Mesothelial cell of epicardium (in vitro differentiated cells): ENCODE measurements around the gene GPATCH1. TPM values are rescaled to one million over a fixed set of nuclear protein-coding genes. Genes with fewer than 3 reads are reported as not detected.
"Not testable (repeated sequence)": the region's sequence is repeated elsewhere in the genome, so short reads cannot be mapped to it uniquely, and the experiment has no call there.

Source experiments
- DNase-seq, 2 experiments: peaks; one replicate each; pipeline ENCODE4 v3.0.0; 2021; ENCODE audit warnings: low spot score in 2 of 2; ENCODE audit not compliant: unreplicated experiment in 2 of 2
- H3K27ac Mint-ChIP-seq: 2 replicates; pipeline ENCODE4 v1.8.0; 2021; ENCODE audit warnings: mixed read lengths
- H3K27me3 Mint-ChIP-seq: 2 replicates; pipeline ENCODE4 v1.8.0; 2021; ENCODE audit warnings: low read depth, mixed read lengths
- H3K36me3 Mint-ChIP-seq: 2 replicates; pipeline ENCODE4 v1.8.0; 2021; ENCODE audit warnings: mixed read lengths
- H3K4me1 Mint-ChIP-seq: 2 replicates; pipeline ENCODE4 v1.8.0; 2021; ENCODE audit warnings: mixed read lengths
- H3K4me3 Mint-ChIP-seq: 2 replicates; pipeline ENCODE4 v1.8.0; 2021; ENCODE audit warnings: mild to moderate bottlenecking, moderate library complexity, mixed read lengths
- H3K9me3 Mint-ChIP-seq: 2 replicates; pipeline ENCODE4 v1.8.0; 2021; ENCODE audit warnings: mixed read lengths
- total RNA-seq: library from RNA; stranded (reverse); gene quantifications from 3 replicates; pipeline ENCODE4 v1.2.1, GENCODE V29; 2021
- TF ChIP-seq, protein P1 (sequence below): fragments of 200-600 bp; sonication (generic); IDR thresholded peaks from one replicate; pipeline ENCODE4 v1.5.0; 2021; ENCODE audit warnings: antibody characterized with exemption; ENCODE audit not compliant: unreplicated experiment

The GPATCH1 gene, protein sequence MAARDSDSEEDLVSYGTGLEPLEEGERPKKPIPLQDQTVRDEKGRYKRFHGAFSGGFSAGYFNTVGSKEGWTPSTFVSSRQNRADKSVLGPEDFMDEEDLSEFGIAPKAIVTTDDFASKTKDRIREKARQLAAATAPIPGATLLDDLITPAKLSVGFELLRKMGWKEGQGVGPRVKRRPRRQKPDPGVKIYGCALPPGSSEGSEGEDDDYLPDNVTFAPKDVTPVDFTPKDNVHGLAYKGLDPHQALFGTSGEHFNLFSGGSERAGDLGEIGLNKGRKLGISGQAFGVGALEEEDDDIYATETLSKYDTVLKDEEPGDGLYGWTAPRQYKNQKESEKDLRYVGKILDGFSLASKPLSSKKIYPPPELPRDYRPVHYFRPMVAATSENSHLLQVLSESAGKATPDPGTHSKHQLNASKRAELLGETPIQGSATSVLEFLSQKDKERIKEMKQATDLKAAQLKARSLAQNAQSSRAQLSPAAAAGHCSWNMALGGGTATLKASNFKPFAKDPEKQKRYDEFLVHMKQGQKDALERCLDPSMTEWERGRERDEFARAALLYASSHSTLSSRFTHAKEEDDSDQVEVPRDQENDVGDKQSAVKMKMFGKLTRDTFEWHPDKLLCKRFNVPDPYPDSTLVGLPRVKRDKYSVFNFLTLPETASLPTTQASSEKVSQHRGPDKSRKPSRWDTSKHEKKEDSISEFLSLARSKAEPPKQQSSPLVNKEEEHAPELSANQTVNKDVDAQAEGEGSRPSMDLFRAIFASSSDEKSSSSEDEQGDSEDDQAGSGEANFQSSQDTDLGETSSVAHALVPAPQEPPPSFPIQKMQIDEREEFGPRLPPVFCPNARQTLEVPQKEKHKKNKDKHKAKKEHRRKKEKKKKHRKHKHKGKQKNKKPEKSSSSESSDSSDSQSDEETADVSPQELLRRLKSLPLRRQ
- total RNA-seq = 10.5 to 13.5 TPM (median 10.7 TPM) in 3 replicates

DNA sequence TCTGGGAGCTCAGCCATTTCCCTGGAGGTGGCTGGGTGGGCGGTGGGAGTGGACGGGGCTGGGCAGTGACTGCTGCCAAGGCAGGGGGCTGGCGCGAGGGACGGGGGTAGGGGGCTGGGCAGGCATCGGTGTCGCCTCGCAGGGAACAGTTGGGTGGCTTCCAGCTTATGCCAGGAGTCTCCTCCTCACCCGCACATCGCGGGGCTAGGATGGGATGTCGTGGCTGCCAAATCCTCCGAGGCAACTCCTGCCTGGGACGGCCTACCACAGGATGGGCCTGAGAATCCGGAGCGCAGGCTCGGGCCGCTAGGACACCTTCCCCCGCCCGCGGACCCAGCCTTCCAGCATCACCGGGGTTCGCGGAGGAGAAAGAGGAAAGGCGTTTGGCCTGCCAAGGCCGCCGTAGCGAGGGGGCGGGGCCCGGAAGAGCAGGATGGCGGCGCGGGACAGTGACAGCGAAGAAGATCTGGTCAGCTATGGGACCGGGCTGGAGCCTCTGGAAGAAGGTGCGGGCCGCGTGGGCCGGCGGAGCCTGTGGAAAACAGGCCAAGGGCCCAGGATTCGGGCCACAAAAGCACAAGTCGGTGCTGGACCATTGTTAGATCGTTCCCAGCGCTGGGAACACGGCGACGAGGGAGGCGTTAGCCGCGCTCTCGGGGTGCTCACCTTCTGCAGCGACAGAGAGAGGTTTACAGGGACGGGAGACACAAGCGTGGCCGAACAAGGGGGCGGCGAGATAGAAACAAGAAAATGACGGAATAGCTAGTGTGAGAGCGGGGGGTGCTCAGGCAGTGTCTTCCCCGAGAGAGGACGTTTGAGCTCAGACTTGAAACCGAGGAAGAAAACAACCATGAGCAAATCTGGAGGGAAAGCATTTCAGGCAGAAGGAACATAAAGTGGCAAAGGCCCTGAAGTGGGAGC lies at the start of gene GPATCH1:
Gene GPATCH1 (plus strand): TSS at position 421 of the 921 bp plus-strand sequence. CDS start 13 bp downstream, at position 434.
- H3K4me3 Mint-ChIP-seq = peak within 1 kb of the TSS; percentile 86
- H3K27me3 Mint-ChIP-seq = no peaks in the 10 kb centered on the region
- DNase-seq = peak; percentile 86 to 94
- H3K9me3 Mint-ChIP-seq = no peaks in the 10 kb centered on the region
- peak within 1 kb of the TSS; percentile 92 for H3K27ac Mint-ChIP-seq
- peaks cover 22% of the 10 kb centered on the region for H3K4me1 Mint-ChIP-seq
- TF ChIP-seq, protein P1, sequence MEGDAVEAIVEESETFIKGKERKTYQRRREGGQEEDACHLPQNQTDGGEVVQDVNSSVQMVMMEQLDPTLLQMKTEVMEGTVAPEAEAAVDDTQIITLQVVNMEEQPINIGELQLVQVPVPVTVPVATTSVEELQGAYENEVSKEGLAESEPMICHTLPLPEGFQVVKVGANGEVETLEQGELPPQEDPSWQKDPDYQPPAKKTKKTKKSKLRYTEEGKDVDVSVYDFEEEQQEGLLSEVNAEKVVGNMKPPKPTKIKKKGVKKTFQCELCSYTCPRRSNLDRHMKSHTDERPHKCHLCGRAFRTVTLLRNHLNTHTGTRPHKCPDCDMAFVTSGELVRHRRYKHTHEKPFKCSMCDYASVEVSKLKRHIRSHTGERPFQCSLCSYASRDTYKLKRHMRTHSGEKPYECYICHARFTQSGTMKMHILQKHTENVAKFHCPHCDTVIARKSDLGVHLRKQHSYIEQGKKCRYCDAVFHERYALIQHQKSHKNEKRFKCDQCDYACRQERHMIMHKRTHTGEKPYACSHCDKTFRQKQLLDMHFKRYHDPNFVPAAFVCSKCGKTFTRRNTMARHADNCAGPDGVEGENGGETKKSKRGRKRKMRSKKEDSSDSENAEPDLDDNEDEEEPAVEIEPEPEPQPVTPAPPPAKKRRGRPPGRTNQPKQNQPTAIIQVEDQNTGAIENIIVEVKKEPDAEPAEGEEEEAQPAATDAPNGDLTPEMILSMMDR = no peak
- H3K36me3 Mint-ChIP-seq = no peaks in the 10 kb centered on the region

GRCh38 chr19:33032218-33032781 lies 48.7 kb upstream of the GPATCH1 start:
- TF ChIP-seq, protein P1 = no peak
- H3K9me3 Mint-ChIP-seq = peaks cover 7% of the 10 kb centered on the region
- H3K4me1 Mint-ChIP-seq = peaks cover 3% of the 10 kb centered on the region
- no peak for DNase-seq
- peaks cover 20% of the 10 kb centered on the region for H3K36me3 Mint-ChIP-seq
- no peak overlapping the region for H3K4me3 Mint-ChIP-seq
- no peak overlapping the region for H3K27ac Mint-ChIP-seq
- H3K27me3 Mint-ChIP-seq = no peaks in the 10 kb centered on the region

DNA sequence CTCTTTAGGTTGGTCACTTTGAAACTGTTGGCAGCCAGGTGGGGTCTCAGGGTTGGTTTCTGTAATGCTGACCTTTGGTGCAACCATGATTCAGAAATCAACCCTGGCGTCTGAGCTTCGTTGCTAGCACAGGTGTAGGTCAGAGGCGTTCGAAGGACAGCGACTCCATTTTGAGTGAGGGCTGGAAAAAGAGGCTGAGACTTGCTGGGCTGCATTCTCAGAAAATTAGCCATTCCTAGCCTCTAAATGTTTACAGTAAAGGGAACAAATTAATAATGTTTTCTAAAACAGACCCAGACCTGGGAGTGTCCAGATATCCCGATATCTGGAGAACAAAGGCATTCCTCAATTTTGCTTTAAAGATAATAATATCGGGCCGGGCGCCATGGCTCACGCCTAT lies 45.5 kb upstream of the GPATCH1 start:
- H3K4me3 Mint-ChIP-seq = no peak overlapping the region
- H3K4me1 Mint-ChIP-seq = peaks cover 3% of the 10 kb centered on the region
- H3K36me3 Mint-ChIP-seq = peaks cover 17% of the 10 kb centered on the region
- H3K27ac Mint-ChIP-seq = peak overlapping the region; percentile 85
- DNase-seq = no peak
- no peaks in the 10 kb centered on the region for H3K27me3 Mint-ChIP-seq
- TF ChIP-seq, protein P1 = no peak
- peaks cover 3% of the 10 kb centered on the region for H3K9me3 Mint-ChIP-seq

DNA sequence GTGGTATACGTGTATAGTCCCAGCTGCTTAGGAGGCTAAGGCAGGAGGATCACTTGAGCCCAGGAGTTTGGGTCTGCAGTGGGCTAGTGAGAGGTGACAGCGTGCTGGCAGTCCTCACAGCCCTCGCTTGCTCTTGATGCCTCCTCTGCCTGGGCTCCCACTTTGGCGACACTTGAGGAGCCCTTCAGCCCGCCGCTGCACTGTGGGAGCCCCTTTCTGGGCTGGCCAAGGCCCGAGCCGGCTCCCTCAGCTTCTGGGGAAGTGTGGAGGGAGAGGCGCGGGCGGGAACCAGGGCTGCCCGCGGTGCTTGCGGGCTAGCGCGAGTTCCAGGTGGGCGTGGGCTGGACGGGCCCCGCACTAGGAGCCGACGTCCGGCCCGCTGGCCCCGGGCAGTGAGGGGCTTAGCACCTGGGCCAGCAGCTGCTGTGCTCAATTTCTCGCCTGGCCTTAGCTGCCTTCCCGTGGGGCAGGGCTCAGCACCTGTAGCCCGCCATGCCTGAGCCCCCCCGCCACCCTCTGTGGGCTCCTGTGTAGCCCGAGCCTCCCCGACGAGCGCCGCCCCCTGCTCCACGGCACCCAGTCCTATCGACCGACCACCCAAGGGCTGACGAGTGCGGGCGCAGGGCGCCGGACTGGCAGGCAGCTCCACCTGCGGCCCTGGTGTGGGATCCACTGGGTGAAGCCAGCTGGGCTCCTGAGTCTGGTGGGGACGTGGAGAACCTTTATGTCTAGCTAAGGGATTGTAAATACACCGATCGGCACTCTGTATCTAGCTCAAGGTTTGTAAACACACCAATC lies 44.4 kb upstream of the GPATCH1 start:
- not testable (repeated sequence) for H3K27me3 Mint-ChIP-seq

GRCh38 chr19:33037168-33038025 lies 43.6 kb upstream of the GPATCH1 start:
- Mint-ChIP-seq H3K36me3 (peaks cover 14% of the 10 kb centered on the region), H3K4me1 (peaks cover 13% of the 10 kb centered on the region), H3K27ac (peak overlapping the region; percentile 51)
- not testable (repeated sequence) for DNase-seq, H3K27me3 Mint-ChIP-seq, H3K4me3 Mint-ChIP-seq, H3K9me3 Mint-ChIP-seq

More for the DNA sequence above, 44.4 kb upstream of the GPATCH1 start:
- DNase-seq, H3K4me3 Mint-ChIP-seq, H3K9me3 Mint-ChIP-seq, H3K27ac Mint-ChIP-seq: not testable (repeated sequence)
- H3K4me1 Mint-ChIP-seq = peaks cover 11% of the 10 kb centered on the region
- H3K36me3 Mint-ChIP-seq = peaks cover 14% of the 10 kb centered on the region
